ENCODE data around the gene SLC22A7. TPM values are rescaled to one million over a fixed set of nuclear protein-coding genes. Genes with fewer than 3 reads are reported as not detected.

SLC22A7 gene
- total RNA-seq, 1 donor from 2014 or later: not detected

DNA sequence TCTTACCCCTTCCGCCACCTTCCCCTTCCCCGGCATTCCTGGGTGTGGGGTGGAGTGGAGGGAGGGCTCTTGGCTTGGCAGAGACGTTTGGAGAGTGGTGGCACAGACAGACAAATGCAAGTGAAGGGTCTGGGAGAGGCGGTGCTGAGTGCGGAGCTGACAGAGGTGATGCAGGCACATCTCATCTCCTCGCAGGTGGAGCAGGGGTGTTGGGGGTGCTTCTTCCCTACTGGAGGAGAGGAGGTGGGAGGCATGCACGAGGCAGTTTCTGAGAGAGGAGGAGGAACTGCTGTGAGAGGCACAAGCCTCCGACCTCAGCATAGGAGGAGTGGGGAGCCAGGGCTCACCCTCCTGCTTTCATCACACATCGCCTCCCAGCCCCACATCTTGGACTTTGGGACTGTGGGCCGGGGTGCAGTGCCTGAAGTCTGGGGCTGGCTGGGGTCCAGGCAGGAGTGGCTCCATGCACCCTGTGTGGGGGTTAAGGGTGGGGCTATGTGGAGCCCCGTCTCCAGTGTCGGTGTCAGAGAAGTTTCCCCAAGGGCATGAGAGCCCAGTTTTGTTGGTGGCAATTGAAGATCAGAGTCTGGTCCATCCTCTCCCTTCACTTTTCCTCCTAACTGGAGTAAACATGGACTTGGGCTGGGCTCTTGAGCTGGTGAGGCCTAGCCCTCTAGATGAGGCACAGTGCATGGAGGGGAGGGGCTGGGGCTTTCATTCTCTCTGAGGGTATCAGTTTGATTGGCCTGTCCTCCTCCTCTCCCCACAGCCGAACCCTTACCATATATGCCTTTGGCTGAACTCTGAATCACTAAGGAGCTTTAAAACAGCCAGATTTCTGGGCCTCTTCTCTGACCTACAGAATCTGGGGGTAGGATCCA is 20.2 kb upstream of the SLC22A7 start:
- intact Hi-C loops (cut with DNase I): no loop called here
- no peak for DNase-seq (ENCODE audit: low spot score)

DNA sequence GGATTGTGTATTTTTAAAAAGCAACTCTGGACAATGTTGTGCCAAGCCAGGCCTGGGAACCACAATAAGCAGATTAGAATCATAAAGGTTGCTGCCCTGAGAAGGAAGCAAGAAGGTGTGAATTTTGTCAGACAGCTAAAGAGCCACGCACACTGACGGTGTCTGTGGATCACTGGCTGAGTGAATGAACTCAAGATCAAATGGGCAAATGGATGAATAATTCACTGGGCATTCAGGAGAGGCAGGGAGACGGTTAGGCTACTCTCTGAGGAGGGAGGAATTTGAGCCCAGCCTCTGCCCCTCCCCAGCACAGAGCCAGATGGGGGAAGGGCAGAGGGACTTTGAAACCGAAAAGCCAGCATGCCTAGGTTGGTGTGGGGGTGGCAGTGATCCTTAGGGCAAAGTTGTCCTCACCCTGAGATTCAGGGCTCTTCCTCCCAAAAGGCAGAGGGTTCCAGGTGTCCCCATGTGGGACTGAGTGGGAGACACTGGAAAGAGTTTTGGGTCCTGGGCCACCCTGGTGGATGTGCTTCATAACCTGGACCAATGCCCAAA is 19.5 kb upstream of the SLC22A7 start:
- DNase-seq (ENCODE audit: low spot score): no peak
- intact Hi-C loops (cut with DNase I): no loop called here

DNA sequence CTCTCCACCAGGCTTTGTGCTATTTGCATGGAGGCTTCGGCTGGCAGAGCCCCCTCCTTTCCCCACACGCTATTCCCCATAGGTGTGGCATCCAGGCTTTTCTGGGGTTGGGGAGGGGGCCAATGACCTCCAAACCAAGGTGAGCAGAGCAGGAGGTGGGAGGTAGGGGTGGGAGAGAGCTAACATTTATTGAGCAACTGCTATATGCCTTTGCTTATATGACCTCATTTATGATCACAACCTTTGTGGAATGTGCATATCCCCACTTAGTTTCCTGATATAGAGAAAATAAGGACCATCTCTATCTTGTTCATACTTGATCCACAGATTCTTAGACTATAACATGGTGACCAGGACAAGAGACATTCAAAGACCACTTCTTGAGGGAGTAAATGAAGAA is 17.8 kb upstream of the SLC22A7 start:
- DNase-seq (ENCODE audit: low spot score): no peak
- intact Hi-C loops (cut with DNase I): no loop called here

DNA sequence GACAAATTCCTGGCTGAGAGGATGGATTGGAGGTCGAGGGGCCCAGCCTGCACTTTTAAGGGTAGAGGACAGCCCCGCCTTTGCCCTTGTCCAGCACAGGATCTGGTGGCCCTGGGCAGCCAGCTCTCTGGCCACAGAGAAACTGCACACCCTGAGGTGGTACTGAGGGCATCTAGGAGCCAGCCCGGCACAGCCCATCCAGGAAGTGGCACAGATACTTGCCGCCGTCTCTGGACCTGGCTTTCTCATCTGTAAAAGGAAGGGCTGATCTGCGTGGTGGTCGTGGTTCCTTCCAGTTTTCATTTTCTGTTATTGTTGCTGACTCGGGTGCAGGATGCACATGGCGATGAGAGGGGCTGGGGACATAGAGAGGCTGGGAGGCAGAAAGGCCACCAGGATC is 16.0 kb upstream of the SLC22A7 start:
- intact Hi-C loops (cut with DNase I): no loop called here
- no peak for DNase-seq (ENCODE audit: low spot score)

DNA sequence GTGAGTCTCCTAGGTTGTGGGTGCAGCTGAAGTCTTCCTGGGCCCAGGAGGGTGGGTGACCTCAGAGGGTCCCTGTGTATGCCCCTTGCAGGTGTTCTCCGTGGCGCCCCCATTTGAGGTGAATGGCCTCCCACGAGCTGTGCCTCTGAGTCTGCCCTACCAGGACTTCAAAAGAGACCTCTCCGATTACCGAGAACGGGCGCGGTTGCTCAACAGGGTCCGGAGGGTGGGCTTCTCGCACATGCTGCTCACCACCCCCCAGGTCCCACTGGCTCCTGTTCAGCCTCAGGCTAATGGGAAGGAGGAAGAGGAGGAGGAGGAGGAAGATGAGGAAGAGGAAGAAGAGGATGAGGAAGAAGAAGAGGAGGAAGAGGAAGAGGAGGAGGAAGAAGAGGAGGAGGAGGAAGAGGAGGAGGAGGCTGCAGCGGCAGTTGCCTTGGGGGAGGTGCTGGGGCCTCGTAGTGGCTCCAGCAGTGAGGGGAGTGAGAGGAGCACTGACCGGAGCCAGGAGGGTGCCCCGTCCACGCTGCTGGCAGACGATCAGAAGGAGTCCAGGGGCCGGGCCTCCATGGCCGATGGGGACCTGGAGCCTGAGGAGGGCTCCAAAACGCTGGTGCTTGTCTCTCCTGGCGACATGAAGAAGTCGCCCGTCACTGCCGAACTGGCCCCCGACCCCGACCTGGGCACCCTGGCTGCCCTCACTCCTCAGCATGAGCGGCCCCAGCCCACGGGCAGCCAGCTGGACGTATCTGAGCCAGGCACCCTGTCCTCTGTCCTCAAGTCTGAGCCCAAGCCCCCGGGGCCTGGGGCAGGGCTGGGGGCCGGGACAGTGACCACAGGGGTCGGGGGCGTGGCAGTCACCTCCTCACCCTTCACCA is 15.2 kb upstream of the SLC22A7 start:
- no peak for DNase-seq (ENCODE audit: low spot score)
- intact Hi-C loops (cut with DNase I): no loop called here

DNA sequence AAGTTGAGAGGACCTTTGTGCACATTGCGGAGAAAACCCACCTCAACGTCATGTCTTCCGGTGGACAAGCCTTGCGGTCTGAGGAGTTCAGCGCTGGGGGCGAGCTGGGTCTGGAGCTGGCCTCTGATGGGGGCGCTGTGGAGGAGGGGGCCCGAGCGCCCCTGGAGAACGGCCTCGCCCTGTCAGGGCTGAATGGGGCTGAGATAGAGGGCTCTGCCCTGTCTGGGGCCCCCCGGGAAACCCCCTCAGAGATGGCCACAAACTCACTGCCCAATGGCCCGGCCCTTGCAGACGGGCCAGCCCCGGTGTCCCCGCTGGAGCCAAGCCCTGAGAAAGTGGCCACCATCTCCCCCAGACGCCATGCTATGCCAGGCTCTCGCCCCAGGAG is 14.6 kb upstream of the SLC22A7 start:
- intact Hi-C loops (cut with DNase I): no loop called here
- DNase-seq (ENCODE audit: low spot score): no peak

DNA sequence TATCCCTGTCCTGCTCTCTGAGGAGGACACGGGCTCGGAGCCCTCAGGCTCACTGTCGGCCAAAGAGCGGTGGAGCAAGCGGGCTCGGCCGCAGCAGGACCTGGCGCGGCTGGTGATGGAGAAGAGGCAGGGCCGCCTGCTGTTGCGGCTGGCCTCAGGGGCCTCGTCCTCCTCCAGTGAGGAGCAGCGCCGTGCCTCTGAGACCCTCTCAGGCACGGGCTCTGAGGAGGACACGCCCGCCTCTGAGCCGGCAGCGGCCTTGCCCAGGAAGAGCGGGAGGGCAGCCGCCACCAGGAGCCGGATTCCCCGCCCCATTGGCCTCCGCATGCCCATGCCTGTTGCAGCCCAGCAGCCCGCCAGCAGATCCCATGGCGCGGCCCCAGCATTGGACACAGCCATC is 14.2 kb upstream of the SLC22A7 start:
- intact Hi-C loops (cut with DNase I): no loop called here
- no peak for DNase-seq (ENCODE audit: low spot score)

DNA sequence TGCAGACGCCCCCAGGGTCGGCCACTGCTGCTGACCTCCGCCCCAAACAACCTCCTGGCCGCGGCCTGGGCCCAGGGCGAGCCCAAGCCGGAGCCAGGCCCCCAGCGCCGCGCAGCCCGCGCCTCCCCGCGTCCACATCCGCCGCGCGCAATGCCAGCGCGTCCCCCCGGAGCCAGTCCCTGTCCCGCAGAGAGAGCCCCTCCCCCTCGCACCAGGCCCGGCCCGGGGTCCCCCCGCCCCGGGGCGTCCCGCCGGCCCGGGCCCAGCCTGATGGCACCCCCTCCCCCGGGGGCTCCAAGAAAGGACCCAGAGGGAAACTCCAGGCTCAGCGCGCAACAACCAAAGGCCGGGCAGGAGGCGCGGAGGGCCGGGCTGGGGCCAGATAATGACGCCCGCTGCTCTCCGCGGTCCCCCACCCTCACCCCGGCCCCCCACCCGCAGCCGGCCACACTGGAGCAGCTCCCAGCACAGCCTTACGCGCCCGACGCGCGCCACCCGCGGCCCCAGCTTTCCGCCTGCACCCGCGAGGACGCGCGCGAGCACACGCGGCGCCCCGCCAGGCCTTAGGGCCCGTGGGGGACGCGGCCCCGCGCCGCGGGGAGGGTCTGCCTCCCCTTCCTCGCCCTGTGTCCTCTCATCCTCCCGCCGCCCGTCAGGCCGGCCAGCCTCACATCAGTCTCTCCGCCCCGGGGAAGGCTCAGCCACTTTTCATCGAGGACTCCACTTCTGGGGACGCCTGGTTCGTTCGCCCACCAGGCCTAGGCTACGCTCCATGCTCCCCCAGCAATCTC is 12.9 kb upstream of the SLC22A7 start:
- DNase-seq (ENCODE audit: low spot score): no peak
- intact Hi-C loops (cut with DNase I): no loop called here

DNA sequence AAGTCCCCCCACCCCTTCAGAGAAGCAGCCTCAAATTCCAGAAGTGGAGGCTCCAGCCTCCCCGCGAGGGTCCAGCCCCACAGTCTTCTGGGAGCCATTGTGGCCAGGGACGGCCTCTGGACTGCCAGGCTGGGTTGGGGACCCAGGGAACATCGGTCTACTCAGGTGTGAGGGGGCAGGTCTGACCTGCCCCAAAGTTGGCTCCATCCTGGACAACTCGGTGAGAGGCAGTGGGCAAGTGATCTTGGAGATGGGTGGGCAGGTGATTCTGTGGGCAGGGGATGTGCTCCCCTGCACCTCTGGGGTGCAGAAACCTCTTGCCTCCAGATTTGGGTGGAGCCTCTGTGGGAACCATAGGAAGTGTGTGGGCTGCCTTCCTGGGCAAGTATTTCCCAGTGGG is 12.2 kb upstream of the SLC22A7 start:
- DNase-seq (ENCODE audit: low spot score): no peak
- intact Hi-C loops (cut with DNase I): no loop called here

DNA sequence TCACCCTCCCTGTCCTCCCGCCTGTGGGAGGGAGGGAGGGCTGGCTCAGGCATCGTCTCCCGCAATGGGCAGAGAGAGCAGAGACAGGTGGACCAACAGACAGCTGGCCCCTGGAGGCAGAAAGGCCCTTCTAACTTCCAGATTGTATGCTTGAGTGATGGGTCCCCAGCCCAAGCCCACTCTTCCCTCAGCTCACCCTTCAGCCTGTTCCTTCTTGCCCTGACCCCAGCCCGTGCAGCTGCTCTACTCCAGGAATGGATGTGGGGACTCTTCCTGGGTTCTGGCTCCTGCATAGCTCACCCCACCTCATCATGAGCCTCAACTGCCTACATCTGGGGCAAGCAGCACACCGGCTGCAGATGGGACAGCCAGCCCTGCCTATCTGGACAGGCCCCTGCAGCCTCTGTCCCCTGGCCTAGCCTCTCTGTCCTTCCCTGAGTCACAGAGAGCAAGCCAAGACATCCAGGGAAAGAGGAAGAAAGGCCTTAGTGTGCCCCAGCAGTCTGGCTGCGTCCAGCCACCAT is 11.5 kb upstream of the SLC22A7 start:
- no peak for DNase-seq (ENCODE audit: low spot score)
- intact Hi-C loops (cut with DNase I): no loop called here

DNA sequence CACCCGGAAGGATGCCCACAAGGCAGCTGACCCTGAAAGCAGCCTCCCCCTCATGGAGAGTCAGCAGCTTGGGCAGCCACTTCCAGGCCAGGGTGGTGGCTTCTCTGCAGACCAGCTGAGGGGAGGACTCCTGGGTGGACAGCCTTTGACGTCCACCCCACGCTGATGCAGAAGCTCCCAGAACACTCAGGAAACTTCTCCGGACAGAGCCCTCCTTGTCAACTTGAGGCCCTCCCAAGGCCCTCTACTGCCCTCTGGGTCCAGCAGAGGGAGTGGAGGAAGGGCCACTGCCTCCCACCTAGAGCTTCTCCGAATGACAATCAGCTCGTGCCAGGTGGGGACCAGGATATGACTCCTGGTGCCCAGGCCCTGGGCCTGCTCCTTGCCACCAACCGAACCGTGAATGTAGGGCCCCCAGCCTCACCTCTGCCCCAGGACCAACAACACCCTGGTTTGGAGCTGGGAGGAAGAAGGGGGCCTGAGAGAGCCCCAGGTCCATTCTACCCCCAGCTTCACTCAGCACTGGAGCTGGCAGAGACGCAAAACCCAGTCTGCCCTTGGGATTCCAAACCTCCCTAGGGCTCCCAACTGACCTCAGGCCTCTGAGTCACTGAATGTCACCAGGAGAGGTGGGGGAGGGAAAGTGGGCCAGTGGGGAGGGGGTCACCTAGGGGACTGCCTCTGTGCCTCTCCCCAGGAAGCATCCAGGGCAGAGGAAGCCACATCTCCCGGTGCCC is 10.9 kb upstream of the SLC22A7 start:
- intact Hi-C loops (cut with DNase I): no loop called here
- DNase-seq (ENCODE audit: low spot score): no peak

DNA sequence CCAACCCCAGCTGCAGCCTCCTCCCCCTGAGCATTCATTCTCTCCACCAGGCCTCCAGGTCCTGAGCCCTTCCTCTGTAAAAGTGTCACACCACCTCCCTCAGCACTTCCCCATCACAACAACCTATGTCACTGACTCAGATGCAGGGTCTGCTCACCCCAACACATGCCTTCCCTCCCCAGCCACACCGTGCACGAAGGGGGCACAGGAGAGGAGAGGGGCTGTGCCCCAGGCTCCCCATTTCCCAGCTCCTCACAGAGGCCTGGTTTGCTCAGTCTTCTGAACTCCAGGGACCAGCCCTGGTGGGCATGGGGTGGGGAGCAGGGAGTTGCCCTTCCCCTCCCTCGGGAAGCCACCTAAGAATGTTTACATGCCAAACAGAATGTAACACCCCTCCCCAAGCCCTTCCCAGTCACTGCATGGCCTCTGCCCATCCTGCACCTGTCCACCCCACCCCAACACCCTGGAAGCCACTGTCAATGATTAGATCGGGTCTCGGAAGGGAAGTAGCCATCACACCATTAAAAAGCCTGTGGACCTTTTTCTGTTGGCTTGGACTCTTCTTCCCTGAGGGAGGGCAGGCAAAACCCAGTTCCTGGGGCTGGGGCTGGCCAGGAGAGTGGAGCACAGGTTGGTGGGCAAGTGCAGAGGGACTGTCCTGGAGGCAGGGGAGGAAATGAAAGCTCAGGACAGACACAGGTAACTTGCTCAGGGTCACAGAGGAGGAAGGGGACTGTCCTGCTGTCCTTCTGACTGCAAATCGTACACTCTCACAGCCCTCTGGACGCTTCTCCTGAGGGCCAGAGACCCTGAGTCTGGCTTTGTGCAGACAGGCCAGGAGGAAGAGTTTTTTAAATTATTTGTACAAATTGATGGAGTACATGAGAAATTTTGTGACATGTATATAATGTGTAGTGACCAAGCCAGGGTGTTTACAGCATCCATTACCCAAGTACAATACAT is 10.1 kb upstream of the SLC22A7 start:
- intact Hi-C loops (cut with DNase I): no loop called here
- no peak for DNase-seq (ENCODE audit: low spot score)

DNA sequence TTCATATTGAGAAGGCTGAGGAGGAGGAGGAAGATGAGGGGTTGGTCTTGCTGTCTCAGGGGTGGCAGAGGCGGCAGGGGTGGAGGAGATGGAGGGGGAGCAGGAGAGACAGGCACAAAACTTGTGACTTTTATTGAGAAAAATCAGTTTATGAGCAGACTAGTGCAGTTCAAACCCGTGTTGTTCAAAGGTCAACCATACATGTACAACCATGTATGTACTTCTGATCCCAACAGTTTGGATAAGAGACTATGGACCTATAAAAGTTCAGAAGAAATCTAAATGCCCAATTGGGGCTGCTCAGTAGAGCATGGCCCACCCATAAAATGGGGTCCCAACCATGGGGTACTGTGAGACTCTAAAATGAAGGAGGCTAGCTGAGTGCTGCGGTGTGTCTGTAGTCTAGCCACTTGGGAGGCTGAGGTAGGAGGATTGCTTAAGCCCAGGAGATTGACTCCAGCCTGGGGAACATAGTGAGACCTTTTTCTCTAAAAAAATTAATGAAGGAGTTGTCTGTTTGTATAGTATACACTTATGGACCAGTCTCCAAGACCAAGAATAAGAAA is 7.6 kb upstream of the SLC22A7 start:
- intact Hi-C loops (cut with DNase I): no loop called here
- no peak for DNase-seq (ENCODE audit: low spot score)

DNA sequence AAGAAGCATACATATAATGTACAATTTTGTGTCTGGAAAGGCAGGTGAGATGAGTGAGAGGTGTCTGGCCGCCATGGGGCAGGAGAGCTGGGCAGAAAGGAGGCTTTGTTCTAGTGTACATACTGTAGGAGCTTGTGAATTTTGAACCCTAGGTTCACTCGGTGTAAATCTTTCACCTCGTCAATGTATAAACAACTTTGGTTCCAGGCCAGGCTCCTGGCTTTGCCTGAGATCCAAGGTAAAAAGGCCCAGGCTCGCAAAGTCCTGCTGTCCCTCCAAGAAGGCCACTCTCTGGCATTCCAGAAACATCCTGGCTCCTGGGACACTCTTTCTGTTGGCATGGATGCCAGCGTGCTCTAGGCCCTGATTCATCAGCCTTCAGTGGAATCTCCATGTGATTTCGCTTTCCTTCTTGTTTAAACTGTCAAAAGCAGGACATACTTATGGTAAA is 7.1 kb upstream of the SLC22A7 start:
- no peak for DNase-seq (ENCODE audit: low spot score)

DNA sequence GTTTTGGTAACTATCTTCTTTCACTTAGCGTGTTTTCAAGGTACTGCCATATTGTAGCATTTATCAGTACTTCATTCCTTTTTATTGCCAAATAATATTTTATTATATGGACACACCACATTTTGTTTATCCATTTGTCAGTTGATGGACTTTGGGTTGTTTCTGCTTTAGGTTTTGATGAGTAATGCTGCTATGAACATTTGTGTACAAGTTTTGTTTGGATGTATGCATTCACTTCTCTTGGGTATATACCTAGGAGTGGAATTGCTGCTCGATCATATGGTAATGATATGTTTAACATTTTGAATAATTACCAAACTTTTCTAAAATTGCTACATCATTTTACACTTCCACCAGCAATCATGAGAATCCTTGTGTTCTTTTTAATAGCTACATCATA is 6.4 kb upstream of the SLC22A7 start:
- DNase-seq (ENCODE audit: low spot score): no peak

More for the DNA sequence above, 7.1 kb upstream of the SLC22A7 start:
- intact Hi-C loops (cut with DNase I): no loop called here

DNA sequence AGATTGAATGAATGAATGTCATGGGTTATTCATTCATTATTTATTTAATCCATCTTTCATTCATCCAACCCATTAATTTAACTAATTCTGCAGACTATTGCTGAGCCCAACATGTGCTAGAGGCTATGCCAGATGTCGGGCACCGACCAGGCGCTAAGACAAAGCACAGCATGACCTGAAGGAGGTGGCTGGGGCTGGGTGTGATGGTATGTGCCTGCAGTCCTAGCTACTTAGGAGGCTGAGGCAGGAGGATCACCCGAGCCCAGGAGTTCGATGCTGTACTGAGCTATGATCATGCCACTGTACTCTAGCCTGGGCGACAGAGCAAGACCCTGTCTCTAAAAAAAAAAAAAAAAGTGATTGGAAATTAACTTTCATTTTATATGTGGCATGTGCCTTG is 5.7 kb upstream of the SLC22A7 start:
- intact Hi-C loops (cut with DNase I): no loop called here
- no peak for DNase-seq (ENCODE audit: low spot score)

More for the DNA sequence above, 6.4 kb upstream of the SLC22A7 start:
- intact Hi-C loops (cut with DNase I): no loop called here

DNA sequence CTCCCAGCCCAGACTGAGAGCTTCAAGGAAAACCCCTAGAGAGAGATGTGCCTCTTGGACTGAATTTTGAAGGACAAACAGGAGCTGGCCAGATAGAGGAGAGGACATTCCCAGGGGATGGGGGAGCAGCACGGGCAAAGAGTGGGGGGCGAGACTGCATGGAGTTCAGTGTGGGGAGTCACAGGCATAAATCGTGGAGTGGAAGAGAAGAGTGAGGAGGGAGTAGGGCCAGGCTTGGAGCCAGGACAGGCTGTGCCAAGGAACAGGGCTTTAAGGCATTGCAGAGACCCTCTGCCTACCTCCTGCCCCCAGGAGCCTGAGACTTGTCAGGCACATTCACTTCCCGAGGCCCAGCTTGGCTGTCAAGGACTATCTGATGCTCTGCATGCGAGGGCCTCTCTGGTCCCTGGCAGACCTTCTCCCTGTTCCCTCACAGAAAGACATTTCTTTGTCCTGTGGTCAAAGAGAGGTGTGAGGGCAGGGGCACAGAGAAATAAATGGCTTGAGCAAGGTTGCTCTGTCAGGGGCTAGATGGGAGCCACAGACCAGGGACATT is 5.2 kb upstream of the SLC22A7 start:
- DNase-seq (ENCODE audit: low spot score): peak; percentile 50
- intact Hi-C loops (cut with DNase I): no loop called here

Data from cardiac septum (tissue), 1 donor.